Measurements from ENCODE around the gene SUPV3L1.
"Not testable (repeated sequence)": the region's sequence is repeated elsewhere in the genome, so short reads cannot be mapped to it uniquely, and the experiment has no call there.

Gene SUPV3L1

GRCh38 chr10:69230128-69230527 lies 50.1 kb downstream of the SUPV3L1 start:
- no peak for DNase-seq (ENCODE audit: low spot score)

DNA sequence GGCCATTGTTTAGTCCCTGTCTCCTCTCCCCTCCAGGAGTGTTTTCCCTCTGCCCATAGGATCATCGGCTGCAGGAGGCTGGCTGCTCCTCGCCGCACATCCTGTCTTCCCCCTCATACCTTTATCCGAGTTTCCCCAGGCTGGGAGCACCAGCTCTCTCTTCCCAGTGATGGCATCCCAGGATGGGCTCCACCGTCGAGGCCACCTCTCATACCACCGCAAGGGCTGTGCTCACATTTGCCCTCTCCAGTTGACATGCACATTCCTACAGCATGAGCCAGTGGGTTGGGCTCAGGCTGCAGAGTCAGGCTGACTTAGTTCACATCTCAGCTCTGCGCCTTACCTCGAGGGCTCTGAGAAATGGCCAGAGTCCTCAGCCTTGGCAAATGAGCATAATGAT lies 52.2 kb downstream of the SUPV3L1 start:
- no peak for DNase-seq (ENCODE audit: low spot score)

DNA sequence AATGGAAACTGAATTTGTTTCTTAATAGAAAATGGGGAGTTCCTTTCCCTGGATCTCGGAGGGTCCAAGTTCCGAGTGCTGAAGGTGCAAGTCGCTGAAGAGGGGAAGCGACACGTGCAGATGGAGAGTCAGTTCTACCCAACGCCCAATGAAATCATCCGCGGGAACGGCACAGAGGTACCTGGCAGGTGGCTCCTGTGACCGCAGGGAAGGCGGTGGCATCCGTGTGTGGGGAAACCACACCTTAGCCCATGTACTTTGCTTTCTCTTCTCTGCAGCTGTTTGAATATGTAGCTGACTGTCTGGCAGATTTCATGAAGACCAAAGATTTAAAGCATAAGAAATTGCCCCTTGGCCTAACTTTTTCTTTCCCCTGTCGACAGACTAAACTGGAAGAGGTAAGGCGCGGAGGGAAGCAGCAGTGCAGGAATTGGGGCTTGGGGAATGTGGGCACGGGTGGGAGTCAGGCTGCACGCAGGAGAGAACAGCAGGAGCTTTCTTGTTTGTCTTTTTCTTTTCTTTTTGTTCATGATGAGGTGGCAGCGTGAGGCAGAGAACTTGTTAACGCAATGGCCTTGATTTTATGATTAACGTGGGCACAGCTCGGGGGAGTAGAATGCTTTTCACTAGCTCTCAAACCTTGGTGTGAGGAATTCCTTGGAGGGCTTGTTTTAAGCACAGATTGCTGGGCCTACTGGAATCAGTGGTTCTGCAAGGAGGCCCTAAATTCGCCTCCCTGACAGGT lies 52.9 kb downstream of the SUPV3L1 start:
- no peak for DNase-seq (ENCODE audit: low spot score)

DNA sequence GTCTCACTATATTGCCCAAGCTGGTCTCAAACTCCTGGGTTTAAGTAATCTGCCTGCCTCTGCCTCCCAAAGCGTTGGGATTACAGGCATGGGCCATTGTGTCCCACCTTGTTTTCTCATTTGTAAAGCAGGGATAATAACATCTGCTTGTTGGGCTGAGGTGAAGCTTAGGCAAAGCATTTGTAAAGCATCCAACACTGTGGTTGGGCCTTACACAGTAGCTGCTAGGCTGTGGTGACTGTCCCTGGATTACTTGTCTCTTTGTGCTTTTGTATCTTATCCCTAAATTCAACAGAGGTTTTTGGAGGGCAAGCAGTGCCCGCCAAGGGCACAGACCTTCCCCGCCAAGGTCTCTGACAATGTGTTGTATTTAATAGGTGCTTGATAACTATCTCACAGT lies 54.4 kb downstream of the SUPV3L1 start:
- DNase-seq (ENCODE audit: low spot score), result no peak

DNA sequence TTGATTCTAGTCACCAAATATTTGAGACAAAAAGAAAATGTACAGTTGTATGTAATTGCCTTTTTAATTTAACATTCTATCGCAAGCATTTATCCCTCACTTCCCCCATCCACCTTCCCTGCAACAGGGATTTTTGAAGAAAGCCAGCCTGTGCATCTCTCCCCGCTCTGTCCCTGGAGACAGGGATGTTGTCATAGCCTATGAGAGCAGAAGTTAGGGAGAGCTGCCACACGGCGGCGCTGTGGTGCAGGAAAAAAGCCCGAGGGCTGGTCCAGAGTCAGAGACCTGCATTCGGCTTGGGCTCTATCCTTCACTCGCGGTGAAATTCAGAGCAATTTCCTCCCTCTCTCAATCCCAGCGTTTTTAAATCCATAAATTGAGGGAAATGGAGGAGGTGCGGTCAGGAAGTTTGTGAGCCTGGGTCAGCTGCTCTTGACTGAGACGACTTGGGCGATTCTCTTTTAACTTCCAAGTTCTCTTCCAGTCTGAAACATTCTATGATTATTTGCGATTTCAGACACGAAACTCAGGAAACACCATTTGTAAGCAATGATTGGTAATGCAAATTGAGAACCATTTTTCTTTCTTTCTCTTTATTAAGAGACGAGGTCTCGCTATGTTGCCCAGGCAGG lies 57.6 kb downstream of the SUPV3L1 start:
- DNase-seq (ENCODE audit: low spot score), result peak; percentile 90

- DNase-seq (ENCODE audit: low spot score), result peak; percentile 32
Measured at GRCh38 chr10:69239136-69239535, 59.1 kb downstream of the SUPV3L1 start.

DNA sequence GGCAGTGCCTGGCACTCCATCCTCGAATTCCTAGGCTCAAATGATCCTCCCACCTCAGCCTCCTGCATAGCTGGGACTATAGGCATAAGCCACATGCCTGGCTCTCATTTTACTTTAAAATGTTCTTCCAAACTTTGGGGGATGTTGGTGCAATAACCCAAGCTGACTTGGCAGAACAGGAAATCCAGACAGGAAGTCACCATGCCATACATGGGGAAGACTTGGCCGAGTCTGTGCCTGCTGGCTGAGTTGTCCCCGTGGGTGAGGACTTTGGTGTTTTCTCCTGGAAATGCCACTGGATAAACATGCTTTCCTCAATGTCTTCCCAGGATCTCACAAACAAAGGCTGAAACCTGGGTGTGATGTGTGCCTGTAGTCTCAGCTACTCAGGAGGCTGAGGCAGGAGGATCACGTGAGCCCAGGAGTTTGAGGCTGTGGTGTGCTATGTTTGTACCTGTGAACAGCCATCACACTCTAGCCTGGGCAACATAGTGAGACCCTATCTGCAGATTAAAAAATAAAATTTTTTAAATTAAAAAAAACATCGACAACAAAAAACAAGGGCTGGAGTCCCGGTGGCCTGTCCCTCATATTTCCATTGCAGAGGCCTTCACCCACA lies 59.9 kb downstream of the SUPV3L1 start:
- DNase-seq (ENCODE audit: low spot score), result no peak

- no peak for DNase-seq (ENCODE audit: low spot score)
Measured at GRCh38 chr10:69240455-69240854, 60.4 kb downstream of the SUPV3L1 start.

GRCh38 chr10:69241575-69241974 lies 61.5 kb downstream of the SUPV3L1 start:
- peak; percentile 65 for DNase-seq (ENCODE audit: low spot score)

DNA sequence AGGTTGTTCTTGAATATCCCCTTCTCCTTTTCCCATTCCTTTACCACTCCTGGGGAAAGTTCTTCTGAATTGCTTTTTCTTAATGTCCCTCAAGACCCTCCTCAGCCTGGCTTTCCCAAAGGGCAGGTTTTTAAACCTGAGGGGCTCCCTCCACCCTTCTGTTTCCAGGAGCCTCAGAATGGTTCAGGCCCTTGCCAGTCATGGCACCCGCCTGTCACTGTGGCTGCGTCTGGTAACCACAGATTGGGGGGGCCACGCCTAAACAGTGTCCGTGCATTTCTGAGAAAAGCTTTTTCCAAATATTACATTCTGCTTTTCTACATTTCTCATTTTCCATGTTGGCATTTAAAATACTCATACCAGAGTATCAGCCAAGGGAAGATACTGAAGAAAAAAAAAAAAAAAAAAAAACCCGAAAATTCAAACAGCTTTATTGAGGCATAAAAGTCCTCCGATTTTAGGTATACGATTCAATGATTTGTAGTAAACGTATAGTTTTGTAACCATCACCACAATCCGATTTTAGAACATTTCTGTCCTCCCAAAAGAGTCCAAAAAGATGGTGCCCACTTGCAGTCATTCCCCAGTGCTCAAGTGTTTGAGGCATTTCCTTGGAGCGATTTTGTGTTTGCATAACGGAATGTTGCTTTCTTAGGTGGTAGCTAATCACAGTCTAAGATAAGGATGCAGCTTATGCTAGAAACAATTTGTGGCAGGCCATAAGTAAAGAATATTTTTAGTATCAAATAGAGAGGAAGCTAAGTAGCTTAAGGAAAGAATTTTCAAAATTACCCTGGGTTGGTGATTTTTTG lies 62.2 kb downstream of the SUPV3L1 start:
- peak; percentile 93 for DNase-seq (ENCODE audit: low spot score)

- DNase-seq (ENCODE audit: low spot score), result peak; percentile 34
Measured at GRCh38 chr10:69242852-69243212, 62.8 kb downstream of the SUPV3L1 start.

DNA sequence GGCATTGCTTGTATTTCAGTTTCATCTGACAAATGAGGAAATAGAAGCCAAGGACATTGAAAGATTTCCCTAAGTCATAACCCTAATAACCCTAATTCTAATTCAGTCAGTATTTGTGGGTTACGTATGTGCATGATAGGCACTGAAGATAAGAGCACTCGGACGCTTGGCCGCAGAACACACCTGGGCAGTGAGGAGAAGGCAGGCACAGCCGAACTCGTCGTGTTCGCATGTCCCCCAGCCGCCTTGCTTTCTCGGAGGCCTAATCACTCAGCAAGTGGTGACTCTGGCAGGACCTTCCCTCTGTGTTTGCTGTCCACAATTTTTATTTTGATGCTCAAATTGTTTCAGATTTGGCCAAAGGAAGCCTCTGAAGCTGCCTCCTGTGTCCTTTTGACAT lies 63.8 kb downstream of the SUPV3L1 start:
- DNase-seq (ENCODE audit: low spot score), result no peak

DNA sequence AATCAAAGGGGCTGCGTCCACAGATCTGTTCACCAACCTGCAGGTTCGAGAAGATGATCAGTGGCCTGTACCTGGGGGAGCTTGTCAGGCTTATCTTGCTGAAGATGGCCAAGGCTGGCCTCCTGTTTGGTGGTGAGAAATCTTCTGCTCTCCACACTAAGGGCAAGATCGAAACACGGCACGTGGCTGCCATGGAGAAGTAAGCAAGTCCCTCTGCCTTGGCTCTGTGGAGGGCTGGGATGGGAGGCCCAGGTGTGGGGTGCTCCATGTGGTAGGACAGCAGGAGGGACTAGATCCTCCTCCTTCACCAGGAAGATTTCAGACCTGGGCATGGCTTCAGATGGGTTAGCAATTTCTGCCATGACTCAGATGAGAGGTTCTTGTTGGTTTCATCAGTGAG lies 66.0 kb downstream of the SUPV3L1 start:
- DNase-seq (ENCODE audit: low spot score), result no peak

- no peak for DNase-seq (ENCODE audit: low spot score)
Measured at GRCh38 chr10:69246581-69247312, 66.7 kb downstream of the SUPV3L1 start.

- no peak for DNase-seq (ENCODE audit: low spot score)
Measured at GRCh38 chr10:69247313-69247710, 67.3 kb downstream of the SUPV3L1 start.

DNA sequence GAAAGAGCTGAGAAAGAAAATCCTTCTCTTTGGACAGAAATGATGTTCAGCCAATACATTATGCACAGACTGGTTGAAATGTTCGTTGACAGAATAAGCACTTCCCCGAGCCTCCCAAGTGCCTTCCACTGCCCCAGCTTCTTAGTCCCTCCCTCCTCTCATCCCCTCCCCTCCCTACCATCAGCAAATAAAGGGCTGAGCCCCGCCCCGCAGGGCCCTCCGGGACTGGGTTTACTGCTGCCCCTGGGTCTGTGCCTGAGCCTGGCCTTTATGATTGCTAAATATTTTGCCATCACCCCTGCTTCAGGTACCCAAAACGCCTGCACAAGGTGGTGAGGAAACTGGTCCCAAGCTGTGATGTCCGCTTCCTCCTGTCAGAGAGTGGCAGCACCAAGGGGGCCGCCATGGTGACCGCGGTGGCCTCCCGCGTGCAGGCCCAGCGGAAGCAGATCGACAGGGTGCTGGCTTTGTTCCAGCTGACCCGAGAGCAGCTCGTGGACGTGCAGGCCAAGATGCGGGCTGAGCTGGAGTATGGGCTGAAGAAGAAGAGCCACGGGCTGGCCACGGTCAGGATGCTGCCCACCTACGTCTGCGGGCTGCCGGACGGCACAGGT lies 68.2 kb downstream of the SUPV3L1 start:
- DNase-seq (ENCODE audit: low spot score), result no peak

DNA sequence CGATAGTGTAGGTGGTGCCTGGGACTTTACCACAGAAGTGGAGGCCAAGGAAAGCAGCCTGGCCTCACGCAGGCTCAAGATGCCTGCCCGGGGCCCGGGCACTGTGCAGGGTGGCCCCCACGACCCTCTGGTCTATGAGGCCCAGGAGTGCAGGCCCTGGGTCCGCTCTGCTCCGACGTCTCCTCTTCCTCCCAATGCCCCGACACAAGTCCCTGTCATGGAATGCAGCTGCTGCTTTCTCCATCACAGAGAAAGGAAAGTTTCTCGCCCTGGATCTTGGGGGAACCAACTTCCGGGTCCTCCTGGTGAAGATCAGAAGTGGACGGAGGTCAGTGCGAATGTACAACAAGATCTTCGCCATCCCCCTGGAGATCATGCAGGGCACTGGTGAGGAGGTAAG lies 70.0 kb downstream of the SUPV3L1 start:
- DNase-seq (ENCODE audit: low spot score), result no peak

DNA sequence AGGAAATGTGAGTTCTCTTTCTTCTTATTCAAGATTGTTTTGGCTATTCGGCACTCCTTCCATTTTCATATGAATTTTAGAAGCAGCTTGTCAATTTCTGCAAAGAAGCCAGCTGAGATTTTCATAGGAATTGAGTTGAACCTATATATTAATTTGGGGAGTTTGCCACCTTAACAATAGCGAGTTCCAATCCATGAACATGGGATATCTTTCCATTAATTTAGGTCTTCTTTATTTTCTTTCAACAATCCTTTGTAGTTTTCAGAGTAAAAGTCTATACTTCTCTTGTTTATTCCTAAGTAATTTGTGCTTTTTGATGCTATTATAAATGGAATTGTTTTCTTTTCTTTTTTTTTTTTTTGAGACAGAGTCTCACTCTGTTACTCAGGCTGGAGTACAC lies 71.4 kb downstream of the SUPV3L1 start:
- not testable (repeated sequence) for DNase-seq (ENCODE audit: low spot score)

DNA sequence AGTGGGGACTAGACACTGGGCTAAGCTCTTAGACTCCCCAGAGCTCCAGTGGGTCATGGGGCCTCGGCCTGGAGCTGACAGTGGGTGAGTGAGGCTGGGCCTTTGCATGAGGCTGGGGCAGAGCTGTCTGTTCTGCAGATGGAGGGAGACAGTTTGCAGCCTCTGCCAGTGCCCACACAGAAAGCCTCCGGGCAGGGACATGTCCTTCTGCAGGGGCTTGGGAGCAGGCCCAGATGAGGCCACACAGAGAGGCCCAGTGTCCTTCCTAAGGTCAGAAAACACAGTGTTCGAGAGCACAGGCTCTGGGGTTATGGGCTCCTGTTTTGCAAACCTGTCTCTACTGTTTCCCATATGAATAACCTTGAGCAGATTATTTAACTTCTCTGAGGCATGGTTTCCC lies 73.1 kb downstream of the SUPV3L1 start:
- DNase-seq (ENCODE audit: low spot score), result no peak

DNA sequence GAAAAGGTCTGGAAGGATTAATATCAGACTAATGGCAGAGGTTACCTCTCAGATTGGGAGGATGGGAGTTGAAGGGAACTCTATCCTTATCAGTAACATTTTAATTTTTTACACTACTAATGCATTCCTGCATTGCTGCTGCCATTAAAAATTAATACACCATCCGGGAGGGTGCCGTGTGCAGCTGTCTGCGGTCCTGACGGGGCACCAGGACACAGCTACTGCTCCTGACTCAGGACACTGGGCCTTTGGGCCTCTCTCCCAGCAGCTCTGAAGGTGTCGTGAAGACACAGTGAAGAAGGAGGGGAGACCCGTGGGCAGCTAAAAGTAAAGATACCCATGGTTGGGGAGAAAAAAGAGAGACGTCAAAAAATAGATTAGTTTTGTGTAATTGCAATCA lies 74.8 kb downstream of the SUPV3L1 start:
- no peak for DNase-seq (ENCODE audit: low spot score)
